Rectal smooth muscle tissue (tissue), 1 donor: ENCODE data around the gene LRP2.
"Not testable (repeated sequence)": the region's sequence is repeated elsewhere in the genome, so short reads cannot be mapped to it uniquely, and the experiment has no call there.

Source experiments
- H3K27ac ChIP-seq: one replicate; pipeline ENCODE4 v1.7.0; 2013; ENCODE audit warnings: low read depth, low read length, inconsistent platforms
- H3K27me3 ChIP-seq: one replicate; pipeline ENCODE4 v1.7.0; 2013; ENCODE audit warnings: low read length; ENCODE audit not compliant: control insufficient read depth, insufficient read depth
- H3K36me3 ChIP-seq: one replicate; pipeline ENCODE4 v1.7.0; 2013; ENCODE audit warnings: low read length; ENCODE audit not compliant: control insufficient read depth, insufficient read depth
- H3K4me1 ChIP-seq: one replicate; pipeline ENCODE4 v1.7.0; 2013; ENCODE audit warnings: low read length; ENCODE audit not compliant: control insufficient read depth, insufficient read depth
- H3K4me3 ChIP-seq: one replicate; pipeline ENCODE4 v1.7.0; 2013; ENCODE audit warnings: low read length
- H3K9ac ChIP-seq: one replicate; pipeline ENCODE4 v1.7.0; 2013; ENCODE audit warnings: low read length

Gene LRP2

GRCh38 chr2:169362118-169362893 lies at the start of gene LRP2:
LRP2 (minus strand) TSS chr2:169362534; CDS start chr2:169362399, 135 bp downstream.
- Histone ChIP-seq H3K36me3 (no peaks in the 10 kb centered on the region), H3K4me3 (peak within 1 kb of the TSS; percentile 76), H3K9ac (no peak within 1 kb of the TSS), H3K27ac (no peak within 1 kb of the TSS), H3K27me3 (peaks cover 22% of the 10 kb centered on the region), H3K4me1 (peaks cover 2% of the 10 kb centered on the region)

GRCh38 chr2:169406891-169407290 lies 44.6 kb upstream of the LRP2 start:
- Histone ChIP-seq H3K27ac (no peak overlapping the region), H3K27me3 (no peaks in the 10 kb centered on the region), H3K4me1 (no peaks in the 10 kb centered on the region), H3K4me3 (no peak overlapping the region), H3K36me3 (no peaks in the 10 kb centered on the region), H3K9ac (no peak overlapping the region)

GRCh38 chr2:169399491-169399890 lies 37.2 kb upstream of the LRP2 start:
- H3K9ac ChIP-seq, H3K4me1 ChIP-seq, H3K27me3 ChIP-seq, H3K36me3 ChIP-seq, H3K27ac ChIP-seq, H3K4me3 ChIP-seq: not testable (repeated sequence)

GRCh38 chr2:169397697-169398096 lies 35.4 kb upstream of the LRP2 start:
- no peak overlapping the region for H3K4me3 ChIP-seq
- no peaks in the 10 kb centered on the region for H3K4me1 ChIP-seq
- no peak overlapping the region for H3K9ac ChIP-seq
- H3K27ac ChIP-seq, result no peak overlapping the region
- H3K27me3 ChIP-seq, result no peaks in the 10 kb centered on the region
- no peaks in the 10 kb centered on the region for H3K36me3 ChIP-seq

- no peaks in the 10 kb centered on the region for H3K36me3 ChIP-seq
- no peak overlapping the region for H3K9ac ChIP-seq
- no peaks in the 10 kb centered on the region for H3K27me3 ChIP-seq
- no peaks in the 10 kb centered on the region for H3K4me1 ChIP-seq
- H3K27ac ChIP-seq, result no peak overlapping the region
- H3K4me3 ChIP-seq, result no peak overlapping the region
Measured at GRCh38 chr2:169395821-169396374, 33.6 kb upstream of the LRP2 start.

GRCh38 chr2:169393068-169393590 lies 30.8 kb upstream of the LRP2 start:
- Histone ChIP-seq H3K9ac (no peak overlapping the region), H3K36me3 (no peaks in the 10 kb centered on the region), H3K27ac (no peak overlapping the region), H3K27me3 (no peaks in the 10 kb centered on the region), H3K4me1 (no peaks in the 10 kb centered on the region), H3K4me3 (no peak overlapping the region)

- no peaks in the 10 kb centered on the region for H3K4me1 ChIP-seq
- no peak overlapping the region for H3K9ac ChIP-seq
- H3K27ac ChIP-seq, result no peak overlapping the region
- no peak overlapping the region for H3K4me3 ChIP-seq
- H3K36me3 ChIP-seq, result no peaks in the 10 kb centered on the region
- no peaks in the 10 kb centered on the region for H3K27me3 ChIP-seq
Measured at GRCh38 chr2:169391236-169391635, 28.9 kb upstream of the LRP2 start.

GRCh38 chr2:169388161-169388560 lies 25.8 kb upstream of the LRP2 start:
- Histone ChIP-seq H3K4me3 (no peak overlapping the region), H3K27ac (no peak overlapping the region), H3K27me3 (no peaks in the 10 kb centered on the region), H3K36me3 (no peaks in the 10 kb centered on the region), H3K9ac (no peak overlapping the region), H3K4me1 (no peaks in the 10 kb centered on the region)

- H3K36me3 ChIP-seq, result no peaks in the 10 kb centered on the region
- no peak overlapping the region for H3K9ac ChIP-seq
- no peak overlapping the region for H3K27ac ChIP-seq
- no peak overlapping the region for H3K4me3 ChIP-seq
- H3K4me1 ChIP-seq, result no peaks in the 10 kb centered on the region
- H3K27me3 ChIP-seq, result no peaks in the 10 kb centered on the region
Measured at GRCh38 chr2:169386722-169387121, 24.4 kb upstream of the LRP2 start.

- no peak overlapping the region for H3K4me3 ChIP-seq
- H3K27ac ChIP-seq, result no peak overlapping the region
- no peaks in the 10 kb centered on the region for H3K4me1 ChIP-seq
- H3K9ac ChIP-seq, result no peak overlapping the region
- H3K36me3 ChIP-seq, result no peaks in the 10 kb centered on the region
- H3K27me3 ChIP-seq, result no peaks in the 10 kb centered on the region
Measured at GRCh38 chr2:169384816-169385215, 22.5 kb upstream of the LRP2 start.

GRCh38 chr2:169372561-169372960 lies 10.2 kb upstream of the LRP2 start:
- no peak overlapping the region for H3K4me3 ChIP-seq
- no peaks in the 10 kb centered on the region for H3K27me3 ChIP-seq
- H3K9ac ChIP-seq, result no peak overlapping the region
- no peaks in the 10 kb centered on the region for H3K36me3 ChIP-seq
- H3K4me1 ChIP-seq, result no peaks in the 10 kb centered on the region
- no peak overlapping the region for H3K27ac ChIP-seq

GRCh38 chr2:169366066-169366465 lies 3.7 kb upstream of the LRP2 start:
- Histone ChIP-seq H3K27me3 (peaks cover 18% of the 10 kb centered on the region), H3K9ac (no peak overlapping the region), H3K36me3 (no peaks in the 10 kb centered on the region), H3K27ac (no peak overlapping the region), H3K4me1 (peaks cover 2% of the 10 kb centered on the region), H3K4me3 (no peak overlapping the region)

- Histone ChIP-seq H3K36me3 (no peaks in the 10 kb centered on the region), H3K9ac (no peak overlapping the region), H3K27me3 (peaks cover 20% of the 10 kb centered on the region), H3K4me1 (peaks cover 2% of the 10 kb centered on the region), H3K27ac (no peak overlapping the region), H3K4me3 (peak overlapping the region; percentile 76)
Measured at GRCh38 chr2:169365029-169365480, 2.7 kb upstream of the LRP2 start.
